HG03097 (cell line): Measurements from ENCODE around the gene F7.
"Not testable (repeated sequence)": the region's sequence is repeated elsewhere in the genome, so short reads cannot be mapped to it uniquely, and the experiment has no call there.

Experiments
- ATAC-seq: cut with Tn5 transposase; IDR thresholded peaks from one replicate; pipeline ENCODE4 v1.9.1; 2021; ENCODE audit not compliant: unreplicated experiment, low FRiP score

The F7 gene

GRCh38 chr13:113070855-113071254, 34.7 kb upstream of the F7 start:
- ATAC-seq, result no peak

- ATAC-seq, result no peak
Measured at GRCh38 chr13:113072376-113072775, 33.2 kb upstream of the F7 start.

GRCh38 chr13:113073942-113074341, 31.6 kb upstream of the F7 start:
- no peak for ATAC-seq

GRCh38 chr13:113074401-113074800, 31.2 kb upstream of the F7 start:
- no peak for ATAC-seq

GRCh38 chr13:113074876-113075275, 30.7 kb upstream of the F7 start:
- no peak for ATAC-seq

- no peak for ATAC-seq
Measured at GRCh38 chr13:113075711-113076110, 29.9 kb upstream of the F7 start.

- ATAC-seq, result no peak
Measured at GRCh38 chr13:113076681-113077401, 28.8 kb upstream of the F7 start.

GRCh38 chr13:113077566-113077952, 28.0 kb upstream of the F7 start:
- no peak for ATAC-seq

- ATAC-seq, result no peak
Measured at GRCh38 chr13:113077953-113078901, 27.4 kb upstream of the F7 start.

GRCh38 chr13:113078902-113079780, 26.4 kb upstream of the F7 start:
- no peak for ATAC-seq

GRCh38 chr13:113079781-113080080, 25.9 kb upstream of the F7 start:
- not testable (repeated sequence) for ATAC-seq

- ATAC-seq, result no peak
Measured at GRCh38 chr13:113080361-113080831, 25.2 kb upstream of the F7 start.

GRCh38 chr13:113080901-113081521, 24.6 kb upstream of the F7 start:
- ATAC-seq, result no peak

GRCh38 chr13:113082198-113083021, 23.2 kb upstream of the F7 start:
- no peak for ATAC-seq

GRCh38 chr13:113083022-113083373, 22.6 kb upstream of the F7 start:
- no peak for ATAC-seq

- ATAC-seq, result no peak
Measured at GRCh38 chr13:113083402-113084061, 22.1 kb upstream of the F7 start.

GRCh38 chr13:113084094-113084942, 21.3 kb upstream of the F7 start:
- no peak for ATAC-seq

- no peak for ATAC-seq
Measured at GRCh38 chr13:113084943-113085540, 20.5 kb upstream of the F7 start.
